Endothelial cell of umbilical vein (primary cell): ENCODE measurements around the gene NKAIN4. TPM values are rescaled to one million over a fixed set of nuclear protein-coding genes. Genes with fewer than 3 reads are reported as not detected.

Source experiments
- Bru-seq: library from RNA; stranded (reverse); fragments of 400-500 nt; gene quantifications from one replicate; lab custom pipeline; 2021; lab: Mats Ljungman, UMichigan
- BruChase-seq, 2 experiments: library from RNA; stranded (reverse); fragments of 400-500 nt; gene quantifications; one replicate each; lab custom pipeline; 2021; lab: Mats Ljungman, UMichigan
- BruUV-seq: library from RNA; stranded (reverse); fragments of 400-500 nt; replicated peaks from 2 replicates; lab custom pipeline; 2021; lab: Mats Ljungman, UMichigan
- CTCF ChIA-PET: fragments of 300-600, 350-600 bp; sonication (Branson Sonifier 250); formaldehyde crosslinking; loops from one replicate; lab custom pipeline; 2021; ENCODE audit warnings: antibody characterized with exemption, inconsistent platforms; lab: Charles Lee
- POLR2A ChIA-PET: fragments of 300-600, 350-600 bp; sonication (Branson Sonifier 250); formaldehyde crosslinking; loops from one replicate; lab custom pipeline; 2021; ENCODE audit warnings: antibody characterized with exemption, inconsistent platforms; lab: Charles Lee
- DNase-seq: peaks from one replicate; pipeline ENCODE4 v3.0.0-alpha.2; 2011; ENCODE audit warnings: low read depth, low spot score
- FAIRE-seq: peaks from 2 replicates; lab custom pipeline; 2011; peaks lifted over from hg19 to GRCh38; lab: Jason Lieb, UNC
- H2AFZ ChIP-seq: 2 replicates; pipeline ENCODE4 v1.6.0; 2012; ENCODE audit warnings: low read depth, low read length, control low read depth, inconsistent platforms
- H3K27ac ChIP-seq: 2 replicates; pipeline ENCODE4 v1.5.1; 2011; ENCODE audit warnings: low read depth, mild to moderate bottlenecking, control low read depth, low read length, moderate library complexity; ENCODE audit not compliant: insufficient read depth
- H3K27me3 ChIP-seq, 2 experiments: 2 replicates each; pipeline versions ENCODE4 v1.6.0 to v1.6.1; 2011; ENCODE audit warnings: low read length in 2 of 2, mixed read lengths in 1 of 2; ENCODE audit not compliant: control insufficient read depth in 2 of 2, insufficient read depth in 2 of 2
- H3K36me3 ChIP-seq, 2 experiments: 2 replicates in 1 of 2; 3 replicates in 1 of 2; pipeline ENCODE4 v1.5.1; 2011; ENCODE audit warnings: low read length in 2 of 2, mild to moderate bottlenecking in 1 of 2, moderate library complexity in 1 of 2; ENCODE audit not compliant: control insufficient read depth in 2 of 2, insufficient read depth in 2 of 2; ENCODE audit errors: extremely low read depth in 1 of 2
- H3K4me1 ChIP-seq: 3 replicates; pipeline ENCODE4 v1.5.1; 2011; ENCODE audit warnings: mild to moderate bottlenecking, low read length; ENCODE audit not compliant: control insufficient read depth, insufficient read depth; ENCODE audit errors: extremely low read depth
- H3K4me2 ChIP-seq: 2 replicates; pipeline ENCODE4 v1.6.1; 2011; ENCODE audit warnings: low read length, control low read depth, mixed read lengths; ENCODE audit not compliant: insufficient read depth
- H3K4me3 ChIP-seq, 3 experiments: fragments of 200-600 bp in 1 of 3; sonication (generic), shearing (Covaris generic) in 1 of 3; replicated peaks in 1 of 3; 2 replicates each; pipeline ENCODE4 v1.5.1; 2011 to 2016; ENCODE audit warnings: control low read depth in 3 of 3, low read length in 3 of 3, mild to moderate bottlenecking in 2 of 3, inconsistent platforms in 1 of 3, low read depth in 1 of 3, moderate library complexity in 1 of 3; ENCODE audit not compliant: insufficient read depth in 1 of 3
- H3K79me2 ChIP-seq: 2 replicates; pipeline ENCODE4 v1.6.0; 2012; ENCODE audit warnings: low read length, inconsistent platforms; ENCODE audit not compliant: control insufficient read depth, insufficient read depth
- H3K9ac ChIP-seq: replicated peaks from 2 replicates; pipeline ENCODE3; 2011; ENCODE audit warnings: low read length, control low read depth; ENCODE audit not compliant: insufficient read depth; ENCODE audit errors: extremely low read depth
- H3K9me1 ChIP-seq: replicated peaks from 3 replicates; pipeline ENCODE4 v1.6.0; 2011; ENCODE audit warnings: mild to moderate bottlenecking, low read length; ENCODE audit not compliant: control insufficient read depth, insufficient read depth; ENCODE audit errors: extremely low read depth
- H3K9me3 ChIP-seq: replicated peaks from 2 replicates; pipeline ENCODE4 v1.5.1; 2012; ENCODE audit warnings: low read length, inconsistent platforms; ENCODE audit not compliant: control insufficient read depth, insufficient read depth
- H4K20me1 ChIP-seq: replicated peaks from 2 replicates; pipeline ENCODE3; 2011; ENCODE audit warnings: mild to moderate bottlenecking, low read length; ENCODE audit not compliant: control insufficient read depth, insufficient read depth; ENCODE audit errors: extremely low read depth
- EZH2 ChIP-seq: IDR thresholded peaks from 2 replicates; pipeline ENCODE4 v1.6.1; 2012; ENCODE audit warnings: borderline replicate concordance, low read depth, mild to moderate bottlenecking, moderate library complexity, low read length, inconsistent platforms; ENCODE audit not compliant: severe bottlenecking
- FOS ChIP-seq: IDR thresholded peaks from 2 replicates; pipeline ENCODE4 v1.6.1; 2011; ENCODE audit warnings: mild to moderate bottlenecking, low read length, moderate library complexity, borderline replicate concordance; ENCODE audit not compliant: insufficient read depth
- GATA2 ChIP-seq: IDR thresholded peaks from 2 replicates; pipeline ENCODE4 v1.7.0; 2011; ENCODE audit warnings: low read depth, mild to moderate bottlenecking, moderate library complexity, mixed read lengths, low read length; ENCODE audit not compliant: insufficient read length, insufficient read depth
- JUN ChIP-seq: IDR thresholded peaks from 2 replicates; pipeline ENCODE4 v1.6.1; 2011; ENCODE audit warnings: borderline replicate concordance, low read depth; ENCODE audit not compliant: insufficient read length, insufficient read depth
- MYC ChIP-seq: IDR thresholded peaks from one replicate; pipeline ENCODE4 v1.6.1; 2011; ENCODE audit warnings: mild to moderate bottlenecking, low read depth, low read length
- POLR2A ChIP-seq: IDR thresholded peaks from 2 replicates; pipeline ENCODE4 v1.6.1; 2012; ENCODE audit warnings: low read depth, mild to moderate bottlenecking, control low read depth, low read length
- POLR2AphosphoS5 ChIP-seq: IDR thresholded peaks from 2 replicates; pipeline ENCODE4 v1.6.1; 2012; ENCODE audit warnings: low read depth, mild to moderate bottlenecking, control low read depth, low read length, moderate library complexity; ENCODE audit not compliant: insufficient read depth
- dilution Hi-C: fragments of 300-500 bp; cut with MboI; formaldehyde crosslinking; loops from one replicate; pipeline ENCODE4 v1.15.0; 2019; ENCODE audit warnings: low sequenced_read_pairs; ENCODE audit not compliant: extremely low pct_ligation_motif_present
- intact Hi-C: fragments of 100-400 bp; cut with micrococcal nuclease; formaldehyde crosslinking; loops from one replicate; pipeline ENCODE4 v1.10.0; 2022
- long read RNA-seq: library from polyadenylated mRNA; stranded (forward); transcript quantifications from one replicate; pipeline ENCODE4 v2.0.0, GENCODE V29; 2021
- polyA minus RNA-seq, 3 experiments: library from RNA; depleted of rRNA, polyadenylated mRNA; stranded (reverse); fragments of >200 nt; gene quantifications; 1 replicate in 1 of 3; 2 replicates in 2 of 3; pipeline ENCODE4 v1.2.3, GENCODE V29; 2011
- polyA plus RNA-seq, 4 experiments: library from polyadenylated mRNA; depleted of rRNA in 3 of 4; stranded (reverse) in 3 of 4; unstranded in 1 of 4; fragments of >200 nt; gene quantifications; 2 replicates each; pipeline versions ENCODE4 v1.2.1 to v1.2.3, GENCODE V29; 2011 to 2012; ENCODE audit warnings: missing spikeins in 1 of 4
- total RNA-seq: library from RNA; stranded (reverse); gene quantifications from 2 replicates; pipeline ENCODE4 v1.2.3, GENCODE V29; 2021
- TF ChIP-seq, protein P1 (sequence below): IDR thresholded peaks from 2 replicates; pipeline ENCODE4 v1.6.1; 2011; ENCODE audit not compliant: insufficient read depth, insufficient read length
- TF ChIP-seq, protein P2 (sequence below), 2 donors: IDR thresholded peaks; 1 replicate in 1 of 2; 2 replicates in 1 of 2; pipeline ENCODE4 v1.5.1; 2011; ENCODE audit warnings: low read length in 2 of 2, mild to moderate bottlenecking in 2 of 2, moderate library complexity in 2 of 2, control low read depth in 1 of 2, inconsistent platforms in 1 of 2, low read depth in 1 of 2; ENCODE audit not compliant: insufficient read depth in 1 of 2; ENCODE audit errors: extremely low read depth in 1 of 2

The NKAIN4 gene
- total RNA-seq: not detected in 2 replicates
- polyA plus RNA-seq: 0.04 TPM in 1 of 2 replicates, not detected in the other
- not detected in 2 replicates for polyA plus RNA-seq (2011; cell fraction: cytosol; rRNA removed)
- not detected in 2 replicates for polyA plus RNA-seq (2011; cell fraction: nucleus; rRNA removed)
- polyA plus RNA-seq (2012): not detected in 2 replicates
- not detected in 2 replicates for polyA minus RNA-seq
- polyA minus RNA-seq (2011; cell fraction: cytosol; rRNA and poly(A)+ RNA removed): not detected
- polyA minus RNA-seq (2011; cell fraction: nucleus; rRNA and poly(A)+ RNA removed): not detected in 2 replicates
- percentile 10 among the genes with signal in this experiment for Bru-seq, nascent RNA
- percentile 17 among the genes with signal in this experiment for BruChase-seq, experiment 1, labeled RNA remaining after a 6-hour chase
- percentile 17 among the genes with signal in this experiment for BruChase-seq, experiment 2, labeled RNA remaining after a 2-hour chase
- long read RNA-seq: 0 reads

DNA sequence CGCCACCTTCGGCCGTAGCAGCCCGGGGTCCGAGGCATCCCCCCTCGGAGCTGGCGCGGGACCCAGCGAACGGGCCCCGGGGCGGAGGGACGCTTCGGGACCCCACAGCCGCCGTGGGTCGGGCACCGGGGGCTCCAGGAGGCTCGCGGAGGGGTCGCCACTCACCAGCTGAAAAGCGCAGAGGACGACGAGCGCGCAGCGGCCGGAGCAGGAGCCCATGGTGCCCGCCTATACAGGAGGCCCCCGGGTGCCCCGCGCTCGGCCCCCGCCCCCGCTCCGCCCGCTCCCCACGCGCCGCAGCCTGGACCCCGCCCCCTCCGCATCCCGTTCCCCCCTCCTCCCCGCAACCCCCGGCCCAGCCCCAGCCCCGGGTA is at the start of gene NKAIN4:
NKAIN4 (minus strand) TSS at position 232 of the 374 bp plus-strand sequence; CDS start at position 219, 13 bp downstream.
- Histone ChIP-seq H3K9me3 (no peaks in the 10 kb centered on the region), H4K20me1 (no peaks in the 10 kb centered on the region), H3K36me3 (no peaks in the 10 kb centered on the region), H3K27me3 (peaks cover 35 to 37% of the 10 kb centered on the region in 2 experiments), H3K9me1 (no peaks in the 10 kb centered on the region), H3K4me2 (no peak within 1 kb of the TSS), H3K9ac (no peak within 1 kb of the TSS), H3K79me2 (no peaks in the 10 kb centered on the region), H2AFZ (no peak within 1 kb of the TSS), H3K4me1 (no peaks in the 10 kb centered on the region), H3K27ac (no peak within 1 kb of the TSS), H3K4me3 (no peak within 1 kb of the TSS)
- intact Hi-C loops (no loop called here), dilution Hi-C loops (no loop called here)
- no peak for FAIRE-seq
- ChIA-PET CTCF (interaction anchor here (1.1 to 5.0 kb wide), 5 partner anchors 12 to 55 kb away, joined by 3 to 36 read pairs (median 4); no protein-coding TSS in a partner anchor), POLR2A (interaction anchor here (1.0 kb wide), 1 partner anchor 11 kb away, joined by 3 read pairs; no protein-coding TSS in a partner anchor)
- DNase-seq: no peak
- TF ChIP-seq FOS: no peak
- TF ChIP-seq, protein P1, sequence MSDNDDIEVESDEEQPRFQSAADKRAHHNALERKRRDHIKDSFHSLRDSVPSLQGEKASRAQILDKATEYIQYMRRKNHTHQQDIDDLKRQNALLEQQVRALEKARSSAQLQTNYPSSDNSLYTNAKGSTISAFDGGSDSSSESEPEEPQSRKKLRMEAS: no peak
- TF ChIP-seq POLR2A: no peak
- no peak for TF ChIP-seq JUN
- no TSS peak for BruUV-seq

DNA sequence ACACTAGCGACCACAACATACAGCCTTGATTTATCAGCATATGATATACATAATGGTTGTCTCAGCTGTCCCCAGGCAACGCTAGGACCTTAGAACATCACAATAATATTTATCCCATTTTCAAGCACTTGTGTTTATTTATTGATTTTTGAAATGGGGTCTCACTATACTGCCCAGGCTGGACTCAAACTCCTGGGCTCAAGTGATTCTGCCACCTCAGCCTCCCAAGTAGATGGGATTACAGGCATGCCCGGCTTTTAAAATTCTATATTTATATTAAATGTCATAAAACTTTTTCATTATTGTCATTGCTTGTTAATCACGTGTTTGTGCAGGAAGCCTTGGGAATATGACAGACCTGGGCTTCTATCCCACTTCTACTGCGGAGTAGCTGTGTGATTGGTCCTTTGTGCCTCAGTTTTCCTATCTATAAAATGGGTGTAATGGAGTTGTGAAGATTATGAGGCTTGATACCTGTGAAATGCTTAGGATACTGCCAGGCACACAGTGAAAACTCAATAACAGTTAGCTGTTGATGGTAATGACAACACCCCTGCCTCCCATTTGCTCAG is 48.9 kb upstream of the NKAIN4 start:
- Histone ChIP-seq H3K4me3 (no peak overlapping the region), H3K4me2 (no peak overlapping the region), H3K4me1 (no peaks in the 10 kb centered on the region), H3K27me3 (no peaks in the 10 kb centered on the region), H3K9me3 (no peaks in the 10 kb centered on the region), H3K36me3 (no peaks in the 10 kb centered on the region), H2AFZ (no peak overlapping the region), H3K9ac (no peak overlapping the region), H3K79me2 (no peaks in the 10 kb centered on the region), H4K20me1 (no peaks in the 10 kb centered on the region), H3K9me1 (no peaks in the 10 kb centered on the region), H3K27ac (no peak overlapping the region)
- dilution Hi-C loops (no loop called here), intact Hi-C loops (no loop called here)
- no TSS peak for BruUV-seq
- FAIRE-seq (no peak), DNase-seq (no peak)
- TF ChIP-seq POLR2A (no peak), JUN (no peak), EZH2 (no peak), GATA2 (no peak), FOS (no peak), POLR2AphosphoS5 (no peak), MYC (no peak)
- TF ChIP-seq, protein P1: no peak
- TF ChIP-seq, protein P2, sequence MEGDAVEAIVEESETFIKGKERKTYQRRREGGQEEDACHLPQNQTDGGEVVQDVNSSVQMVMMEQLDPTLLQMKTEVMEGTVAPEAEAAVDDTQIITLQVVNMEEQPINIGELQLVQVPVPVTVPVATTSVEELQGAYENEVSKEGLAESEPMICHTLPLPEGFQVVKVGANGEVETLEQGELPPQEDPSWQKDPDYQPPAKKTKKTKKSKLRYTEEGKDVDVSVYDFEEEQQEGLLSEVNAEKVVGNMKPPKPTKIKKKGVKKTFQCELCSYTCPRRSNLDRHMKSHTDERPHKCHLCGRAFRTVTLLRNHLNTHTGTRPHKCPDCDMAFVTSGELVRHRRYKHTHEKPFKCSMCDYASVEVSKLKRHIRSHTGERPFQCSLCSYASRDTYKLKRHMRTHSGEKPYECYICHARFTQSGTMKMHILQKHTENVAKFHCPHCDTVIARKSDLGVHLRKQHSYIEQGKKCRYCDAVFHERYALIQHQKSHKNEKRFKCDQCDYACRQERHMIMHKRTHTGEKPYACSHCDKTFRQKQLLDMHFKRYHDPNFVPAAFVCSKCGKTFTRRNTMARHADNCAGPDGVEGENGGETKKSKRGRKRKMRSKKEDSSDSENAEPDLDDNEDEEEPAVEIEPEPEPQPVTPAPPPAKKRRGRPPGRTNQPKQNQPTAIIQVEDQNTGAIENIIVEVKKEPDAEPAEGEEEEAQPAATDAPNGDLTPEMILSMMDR (IDR thresholded peaks at IDR 0.05; ENCODE audit: extremely low read depth in 1 of 2, insufficient read depth in 1 of 2, low read depth in 1 of 2, low read length in 2 of 2): no peak
- CTCF ChIA-PET: no interaction called here
- POLR2A ChIA-PET: no interaction called here
